ENCODE measurements around the gene TARS1. TPM values are rescaled to one million over a fixed set of nuclear protein-coding genes. Genes with fewer than 3 reads are reported as not detected.

The TARS1 gene
- total and polyA plus RNA-seq, 2 of the 13 experiments (the other 11 are each of a cell fraction or from before 2014, with no cell fraction given): 77.0 to 184 TPM

GRCh38 chr5:33445798-33446197 is 5.0 kb downstream of the TARS1 start:
- H3K4me1 ChIP-seq (ENCODE audit: insufficient read depth, low read length): peaks cover 51% of the 10 kb centered on the region
- peaks cover 59% of the 10 kb centered on the region for H4K20me1 ChIP-seq (ENCODE audit: insufficient read depth, low read length)
- no peak overlapping the region for H3K4me3 ChIP-seq (replicated peaks in 1 of 3; ENCODE audit: insufficient read depth in 1 of 3, low read depth in 2 of 3, low read length in 3 of 3)
- no peak for TF ChIP-seq SETDB1 (CRISPR knock-in tag; IDR thresholded peaks at IDR 0.05; ENCODE audit: borderline replicate concordance)
- TF ChIP-seq ZNF850 (CRISPR knock-in tag; conservative IDR thresholded peaks at IDR 0.05): no peak
- TF ChIP-seq ZMYM3 (CRISPR knock-in tag; IDR thresholded peaks at IDR 0.05): no peak
- TF ChIP-seq TOPORS (CRISPR knock-in tag; IDR thresholded peaks at IDR 0.05): no peak
- TF ChIP-seq ZNF367 (CRISPR knock-in tag; IDR thresholded peaks at IDR 0.05; ENCODE audit: borderline replicate concordance): no peak
- TF ChIP-seq TCF12 (IDR thresholded peaks at IDR 0.05): no peak
- no peak for TF ChIP-seq TCF12 (CRISPR knock-in tag; IDR thresholded peaks at IDR 0.05)
- ChIA-PET CTCF (ENCODE audit: low intra/inter-chr PET ratio, low total read pairs) (no interaction called here), POLR2A (interaction anchor here (0.9 kb wide), 1 partner anchor 10 kb away, joined by 3 read pairs; no protein-coding TSS in a partner anchor)
- H3K27me3 ChIP-seq (ENCODE audit: control insufficient read depth in 1 of 2, insufficient read depth in 2 of 2, low read length in 2 of 2): no peaks in the 10 kb centered on the region; a peak in 1 of 5 replicates
- no peaks in the 10 kb centered on the region for H3K9me3 ChIP-seq (ENCODE audit: low read length)
- intact Hi-C loops (cut with micrococcal nuclease; ENCODE audit: unreplicated experiment): no loop called here
- H3K36me3 ChIP-seq (replicated peaks in 1 of 2; ENCODE audit: control insufficient read depth in 1 of 2, insufficient read depth in 2 of 2, low read length in 2 of 2): peaks cover 9 to 39% of the 10 kb centered on the region in 2 experiments
- in situ Hi-C loops (cut with HindIII; ENCODE audit: extremely low pct_ligation_motif_present, low pct_unique_long_range_greater_than_20kb): no loop called here
- H2AFZ ChIP-seq (ENCODE audit: low read length): no peak overlapping the region
- BruUV-seq (replicated peaks): no TSS peak
- peaks cover 80% of the 10 kb centered on the region for H3K79me2 ChIP-seq (ENCODE audit: insufficient read depth, low read length)
- ATAC-seq: no peak
- no peak for FAIRE-seq
- no peak for DNase-seq (ENCODE audit: low spot score)
- H3K9ac ChIP-seq (ENCODE audit: insufficient read depth, low read depth, low read length): no peak overlapping the region
- H3K4me2 ChIP-seq (ENCODE audit: low read depth, low read length): no peak overlapping the region
- no peak overlapping the region for H3K27ac ChIP-seq (ENCODE audit: extremely low read length, insufficient read depth, low read length)

- no peak for ATAC-seq
- POLR2A ChIA-PET: no interaction called here
- CTCF ChIA-PET (ENCODE audit: low intra/inter-chr PET ratio, low total read pairs): no interaction called here
- H3K9me3 ChIP-seq (ENCODE audit: low read length): no peaks in the 10 kb centered on the region
- in situ Hi-C loops (cut with HindIII; ENCODE audit: extremely low pct_ligation_motif_present, low pct_unique_long_range_greater_than_20kb): no loop called here
- H3K4me1 ChIP-seq (ENCODE audit: insufficient read depth, low read length): peaks cover 44% of the 10 kb centered on the region
- H3K4me3 ChIP-seq (replicated peaks in 1 of 3; ENCODE audit: insufficient read depth in 1 of 3, low read depth in 2 of 3, low read length in 3 of 3): no peak overlapping the region
- intact Hi-C loops (cut with micrococcal nuclease; ENCODE audit: unreplicated experiment): no loop called here
- peaks cover 51% of the 10 kb centered on the region for H4K20me1 ChIP-seq (ENCODE audit: insufficient read depth, low read length)
- no peak for DNase-seq (ENCODE audit: low spot score)
- no TSS peak for BruUV-seq (replicated peaks)
- TF ChIP-seq MAFK (conservative IDR thresholded peaks at IDR 0.05 in 1 of 2, IDR thresholded peaks at IDR 0.05 in 1 of 2; ENCODE audit: low read length in 2 of 2) (peak in 1 of 2 experiments; percentile 39; a peak in 1 of 4 replicates), CHD2 (IDR thresholded peaks at IDR 0.05; ENCODE audit: low read depth, low read length) (no peak), MAFF (IDR thresholded peaks at IDR 0.05; ENCODE audit: low read depth, low read length) (0 out of 2 replicates have a peak, but pooled peaks have one; percentile 16)
- FAIRE-seq: no peak
- H3K79me2 ChIP-seq (ENCODE audit: insufficient read depth, low read length): peaks cover 65% of the 10 kb centered on the region
- peaks cover 9 to 52% of the 10 kb centered on the region in 2 experiments for H3K36me3 ChIP-seq (replicated peaks in 1 of 2; ENCODE audit: control insufficient read depth in 1 of 2, insufficient read depth in 2 of 2, low read length in 2 of 2)
- 96% methylated on average over 3 of the region's 3 CpGs for WGBS (ENCODE audit: low lambda C conversion rate)
- no peak overlapping the region for H3K27ac ChIP-seq (ENCODE audit: extremely low read length, insufficient read depth, low read length)
- no peak overlapping the region for H3K4me2 ChIP-seq (ENCODE audit: low read depth, low read length)
- no peak overlapping the region for H3K9ac ChIP-seq (ENCODE audit: insufficient read depth, low read depth, low read length)
- H3K27me3 ChIP-seq (ENCODE audit: control insufficient read depth in 1 of 2, insufficient read depth in 2 of 2, low read length in 2 of 2): no peaks in the 10 kb centered on the region
- H2AFZ ChIP-seq (ENCODE audit: low read length): no peak overlapping the region
Observed at GRCh38 chr5:33448118-33448517, 7.4 kb downstream of the TARS1 start.
